ENCODE results near the gene PXMP2.

DNA sequence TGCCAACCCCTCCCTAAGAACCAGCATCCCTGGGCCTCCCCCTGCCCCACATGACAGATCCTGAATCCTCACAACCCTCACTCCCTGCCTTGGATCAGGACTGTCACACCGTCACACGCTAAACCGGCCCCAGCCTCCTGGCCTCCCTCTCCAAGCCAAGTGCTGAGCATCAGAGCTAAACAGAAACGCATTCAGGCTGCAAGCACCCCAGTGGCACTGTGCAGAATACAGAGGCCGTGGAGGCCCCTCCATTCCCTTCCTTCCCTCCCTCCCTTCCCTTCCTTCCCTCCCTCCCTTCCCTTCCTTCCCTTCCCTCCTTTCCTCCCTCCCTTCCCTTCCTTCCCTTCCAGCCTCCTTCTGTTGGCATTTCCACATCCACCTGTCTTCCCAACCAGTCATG is 12.8 kb upstream of the PXMP2 start:
- TF ChIP-seq, protein P1, sequence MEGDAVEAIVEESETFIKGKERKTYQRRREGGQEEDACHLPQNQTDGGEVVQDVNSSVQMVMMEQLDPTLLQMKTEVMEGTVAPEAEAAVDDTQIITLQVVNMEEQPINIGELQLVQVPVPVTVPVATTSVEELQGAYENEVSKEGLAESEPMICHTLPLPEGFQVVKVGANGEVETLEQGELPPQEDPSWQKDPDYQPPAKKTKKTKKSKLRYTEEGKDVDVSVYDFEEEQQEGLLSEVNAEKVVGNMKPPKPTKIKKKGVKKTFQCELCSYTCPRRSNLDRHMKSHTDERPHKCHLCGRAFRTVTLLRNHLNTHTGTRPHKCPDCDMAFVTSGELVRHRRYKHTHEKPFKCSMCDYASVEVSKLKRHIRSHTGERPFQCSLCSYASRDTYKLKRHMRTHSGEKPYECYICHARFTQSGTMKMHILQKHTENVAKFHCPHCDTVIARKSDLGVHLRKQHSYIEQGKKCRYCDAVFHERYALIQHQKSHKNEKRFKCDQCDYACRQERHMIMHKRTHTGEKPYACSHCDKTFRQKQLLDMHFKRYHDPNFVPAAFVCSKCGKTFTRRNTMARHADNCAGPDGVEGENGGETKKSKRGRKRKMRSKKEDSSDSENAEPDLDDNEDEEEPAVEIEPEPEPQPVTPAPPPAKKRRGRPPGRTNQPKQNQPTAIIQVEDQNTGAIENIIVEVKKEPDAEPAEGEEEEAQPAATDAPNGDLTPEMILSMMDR (optimal IDR thresholded peaks at IDR 0.05 in 1 of 3, IDR thresholded peaks at IDR 0.05 in 1 of 3, conservative IDR thresholded peaks at IDR 0.05 in 1 of 3; ENCODE audit: extremely low read depth in 1 of 3, insufficient read depth in 2 of 3, low read length in 3 of 3) = no peak
- TF ChIP-seq EZH2 (IDR thresholded peaks at IDR 0.05; ENCODE audit: low read length) = no peak
